SJCRH30 (cell line): ENCODE measurements around the gene RIC8A. TPM values are rescaled to one million over a fixed set of nuclear protein-coding genes. Genes with fewer than 3 reads are reported as not detected.

ENCODE experiments used
- DNase-seq, 2 experiments: peaks; one replicate each; pipeline ENCODE4 v3.0.0-alpha.2; 2015 to 2020
- H3K27ac ChIP-seq: fragments of 250-450 bp; sonication (Bioruptor Pico); 2 replicates; pipeline ENCODE4 v1.5.1; 2020; ENCODE audit warnings: mild to moderate bottlenecking, moderate library complexity
- H3K27me3 ChIP-seq: fragments of 250-450 bp; sonication (Bioruptor Pico); 2 replicates; pipeline ENCODE4 v1.5.1; 2020; ENCODE audit warnings: mild to moderate bottlenecking, moderate library complexity
- H3K36me3 ChIP-seq: fragments of 250-450 bp; sonication (Bioruptor Pico); 2 replicates; pipeline ENCODE4 v1.5.1; 2020; ENCODE audit warnings: mild to moderate bottlenecking, moderate library complexity
- H3K4me1 ChIP-seq: fragments of 250-450 bp; sonication (Bioruptor Pico); 2 replicates; pipeline ENCODE4 v1.5.1; 2020; ENCODE audit warnings: mild to moderate bottlenecking, moderate library complexity
- H3K4me3 ChIP-seq: fragments of 250-450 bp; sonication (Bioruptor Pico); 2 replicates; pipeline ENCODE4 v1.5.1; 2020; ENCODE audit warnings: mild to moderate bottlenecking, moderate library complexity
- H3K9me3 ChIP-seq: fragments of 250-450 bp; sonication (Bioruptor Pico); replicated peaks from 2 replicates; pipeline ENCODE4 v1.5.1; 2020; ENCODE audit warnings: mild to moderate bottlenecking, moderate library complexity
- total RNA-seq: library from RNA; depleted of rRNA; stranded (reverse); fragments of >200 nt; shearing (Covaris generic); gene quantifications from 2 replicates; pipeline ENCODE4 v1.2.3, GENCODE V29; 2014; rRNA removed

RIC8A gene
- total RNA-seq, 1 experiment from 2014 or later, result 98.3 TPM

DNA sequence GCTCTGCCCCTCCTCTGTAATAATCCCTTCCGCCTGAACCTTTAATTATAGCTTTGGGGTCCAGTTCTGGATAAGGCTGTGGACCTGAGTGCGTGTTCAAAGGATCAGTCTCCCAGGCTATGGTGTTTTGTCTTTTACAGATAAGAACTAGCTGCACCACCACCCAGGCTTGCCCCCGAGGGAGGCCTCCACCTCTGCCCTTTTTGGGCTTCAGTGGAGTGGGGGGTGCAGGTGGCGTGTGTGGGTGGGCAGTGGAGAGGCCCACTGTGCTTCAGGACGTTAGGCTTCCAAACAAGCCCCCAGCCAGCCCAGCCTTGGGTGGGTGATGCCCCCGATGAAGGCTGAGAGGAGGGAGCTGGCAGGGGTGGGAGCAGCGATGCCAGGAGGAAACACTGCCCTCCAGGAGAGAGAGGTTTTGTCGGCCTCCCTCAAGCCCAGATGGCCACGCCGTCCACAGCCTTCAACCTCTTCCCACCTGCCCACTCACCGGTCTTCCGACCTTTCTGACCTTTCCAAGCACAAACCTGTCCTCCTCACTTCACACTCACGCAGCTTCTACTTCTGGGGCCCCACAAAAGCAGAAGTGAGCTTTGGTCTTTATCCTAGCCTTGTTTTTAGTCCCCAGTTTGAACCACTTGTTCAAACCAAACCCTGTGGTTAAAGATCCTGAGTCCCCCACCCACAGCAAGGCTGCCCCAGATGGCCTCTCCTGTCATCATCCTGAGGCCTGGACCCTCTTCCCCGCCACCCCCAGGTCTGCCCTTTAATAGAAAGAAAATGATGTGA, 49.6 kb downstream of the RIC8A start:
- no peak for DNase-seq
- H3K9me3 ChIP-seq, result no peaks in the 10 kb centered on the region
- peaks cover 8% of the 10 kb centered on the region; the same call in 1 of the 2 replicates for H3K36me3 ChIP-seq
- no peaks in the 10 kb centered on the region for H3K4me1 ChIP-seq
- no peak overlapping the region for H3K27ac ChIP-seq
- no peaks in the 10 kb centered on the region for H3K27me3 ChIP-seq
- H3K4me3 ChIP-seq, result no peak overlapping the region

DNA sequence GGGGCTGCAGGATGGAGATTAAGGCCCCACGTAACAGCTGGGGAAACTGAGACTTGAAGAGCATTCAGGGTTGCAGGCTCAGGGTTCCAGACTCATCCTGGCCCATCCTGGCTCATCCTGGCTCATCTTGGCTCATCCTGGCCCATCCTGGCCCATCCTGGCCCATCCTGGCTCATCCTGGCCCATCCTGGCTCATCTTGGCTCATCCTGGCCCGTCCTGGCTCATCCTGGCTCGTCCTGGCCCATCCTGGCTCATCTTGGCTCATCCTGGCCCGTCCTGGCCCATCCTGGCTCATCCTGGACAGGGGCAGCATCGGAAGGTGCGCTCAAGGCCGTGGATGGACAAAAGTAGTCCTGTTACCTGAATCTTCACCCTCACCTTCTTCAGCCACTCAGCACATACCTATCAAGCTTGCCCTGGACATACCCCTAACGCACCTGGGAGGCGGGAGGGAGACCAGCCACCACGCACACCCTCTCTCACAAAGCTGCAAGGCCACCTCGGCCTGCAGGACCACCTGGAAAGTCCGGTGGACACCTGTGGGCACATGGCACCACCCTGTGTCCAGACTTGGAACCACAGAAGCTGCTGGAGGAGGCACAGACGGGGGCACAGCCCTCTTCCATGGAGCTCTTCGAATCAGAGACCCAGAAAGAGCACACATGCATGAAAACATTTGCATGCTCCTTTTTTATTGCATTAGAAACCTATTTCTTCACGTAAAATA, 50.4 kb downstream of the RIC8A start:
- Histone ChIP-seq H3K27ac (no peak overlapping the region), H3K9me3 (no peaks in the 10 kb centered on the region), H3K4me1 (no peaks in the 10 kb centered on the region), H3K36me3 (peaks cover 2% of the 10 kb centered on the region; the same call in 1 of the 2 replicates), H3K4me3 (no peak overlapping the region), H3K27me3 (no peaks in the 10 kb centered on the region)
- no peak for DNase-seq

DNA sequence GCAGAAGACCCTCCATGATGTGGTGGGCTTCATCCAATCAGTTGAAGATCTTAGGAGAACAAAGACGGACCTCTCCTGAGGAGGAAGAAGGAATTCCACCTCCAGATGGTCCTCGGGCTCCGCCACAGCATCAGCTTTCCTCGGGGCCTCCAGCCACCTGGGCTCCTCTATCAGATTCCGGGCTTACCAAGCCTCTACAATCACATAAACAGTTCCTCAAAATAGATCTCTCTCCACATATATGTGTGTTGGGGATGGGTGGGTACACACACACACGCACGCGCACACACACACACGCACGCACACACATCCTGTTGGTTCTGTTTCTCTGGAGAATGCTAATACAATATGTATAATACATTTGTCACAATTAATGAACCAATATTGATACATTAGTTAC, 51.9 kb downstream of the RIC8A start:
- no peak for DNase-seq

DNA sequence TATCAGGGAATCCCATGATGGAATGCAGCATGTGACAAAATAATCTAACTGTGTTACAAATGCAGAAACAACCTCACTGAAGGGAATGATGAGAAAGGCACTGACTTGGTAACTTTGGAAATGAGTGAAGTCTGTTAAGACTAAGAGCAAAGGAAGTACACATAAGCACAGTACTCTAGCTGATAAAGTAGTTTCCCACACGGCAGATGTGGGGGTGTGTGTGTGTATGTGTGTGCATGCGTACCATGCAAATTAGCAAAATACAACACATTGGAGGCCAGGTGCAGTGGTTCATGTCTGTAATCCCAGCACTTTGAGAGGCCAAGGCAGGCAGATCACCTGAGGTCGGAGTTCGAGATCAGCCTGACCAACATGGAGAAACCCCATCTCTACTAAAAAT, 54.1 kb downstream of the RIC8A start:
- Histone ChIP-seq H3K36me3 (no peaks in the 10 kb centered on the region), H3K27me3 (no peaks in the 10 kb centered on the region), H3K4me1 (no peaks in the 10 kb centered on the region), H3K27ac (no peak overlapping the region), H3K4me3 (no peak overlapping the region), H3K9me3 (peaks cover 2% of the 10 kb centered on the region)
- DNase-seq, result no peak

More for the DNA sequence above, 51.9 kb downstream of the RIC8A start:
- no peak overlapping the region for H3K27ac ChIP-seq
- no peaks in the 10 kb centered on the region for H3K4me1 ChIP-seq
- no peaks in the 10 kb centered on the region for H3K27me3 ChIP-seq
- no peaks in the 10 kb centered on the region for H3K9me3 ChIP-seq
- no peaks in the 10 kb centered on the region for H3K36me3 ChIP-seq
- H3K4me3 ChIP-seq, result no peak overlapping the region

Other genes starting within 250 kb of the RIC8A start
- gene SCGB1C1, start 14.6 kb upstream of the RIC8A start, total RNA-seq, result not detected in 2 replicates
- gene BET1L, start 309 bp upstream of the RIC8A start, total RNA-seq, result 20.8 and 22.6 TPM in 2 replicates
- gene SIRT3, start 28.6 kb downstream of the RIC8A start, total RNA-seq, result 11.0 and 17.2 TPM in 2 replicates
- gene PSMD13, start 29.3 kb downstream of the RIC8A start, total RNA-seq, result 127 and 131 TPM in 2 replicates
- gene NLRP6, start 70.7 kb downstream of the RIC8A start, total RNA-seq, result not detected in 2 replicates
- 4.7 and 8.5 TPM in 2 replicates for gene PGGHG, start 81.4 kb downstream of the RIC8A start, total RNA-seq
- not detected in 2 replicates for gene IFITM5, start 91.8 kb downstream of the RIC8A start, total RNA-seq
- 38.4 and 40.0 TPM in 2 replicates for gene IFITM2, start 100.1 kb downstream of the RIC8A start, total RNA-seq
- gene IFITM1, start 106.3 kb downstream of the RIC8A start, total RNA-seq, result 4.9 and 7.4 TPM in 2 replicates
- 100 and 101 TPM in 2 replicates for gene IFITM3, start 113.2 kb downstream of the RIC8A start, total RNA-seq
- 0.08 TPM in 1 of 2 replicates, not detected in the other for gene B4GALNT4, start 161.8 kb downstream of the RIC8A start, total RNA-seq
- 0.18 TPM in 1 of 2 replicates, not detected in the other for gene PKP3, start 186.5 kb downstream of the RIC8A start, total RNA-seq
- not detected in 2 replicates for gene SIGIRR, start 207.3 kb downstream of the RIC8A start, total RNA-seq
- 0.61 and 0.73 TPM in 2 replicates for gene ANO9, start 234.3 kb downstream of the RIC8A start, total RNA-seq
- gene PTDSS2, start 242.6 kb downstream of the RIC8A start, total RNA-seq, result 30.9 and 34.4 TPM in 2 replicates